ENCODE measurements around the gene ELF4. TPM values are rescaled to one million over a fixed set of nuclear protein-coding genes. Genes with fewer than 3 reads are reported as not detected.

The ELF4 gene
- total and polyA plus RNA-seq, 2 experiments from 2014 or later = 0.50 to 1.8 TPM

DNA sequence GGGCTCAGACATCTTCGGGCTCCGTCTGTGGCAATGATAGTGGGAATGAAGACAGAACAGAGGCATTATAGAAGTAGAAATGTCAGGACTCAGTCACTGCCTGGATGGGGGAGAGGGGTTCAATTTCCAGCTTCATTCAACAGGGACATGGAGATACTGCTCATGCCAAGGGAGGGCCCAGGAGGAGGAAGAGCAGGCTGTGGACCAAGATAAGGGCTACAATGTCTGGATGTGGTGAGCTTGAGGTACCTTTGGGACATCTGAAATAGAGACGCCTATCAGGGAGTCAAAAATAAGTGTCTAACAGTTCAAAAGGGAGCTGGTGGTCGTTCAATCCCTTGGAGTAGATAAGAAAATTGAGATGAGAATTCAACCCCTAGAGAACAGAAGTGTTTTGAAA lies 34.5 kb downstream of the ELF4 start (continued):
- TF ChIP-seq JUNB (IDR thresholded peaks at IDR 0.05; ENCODE audit: unreplicated experiment) (no peak), ETS1 (IDR thresholded peaks at IDR 0.05) (no peak), STAT1 (IDR thresholded peaks at IDR 0.05; ENCODE audit: unreplicated experiment) (no peak), POLR2AphosphoS5 (IDR thresholded peaks at IDR 0.05; ENCODE audit: low read depth) (no peak), CTCF (conservative IDR thresholded peaks at IDR 0.05; ENCODE audit: low read depth in 2 of 2) (no peak), EZH2phosphoT487 (IDR thresholded peaks at IDR 0.05; ENCODE audit: unreplicated experiment) (no peak), CREB1 (CRISPR knock-in tag; IDR thresholded peaks at IDR 0.05; ENCODE audit: low read depth) (no peak), ZNF331 (CRISPR knock-in tag; IDR thresholded peaks at IDR 0.05; ENCODE audit: low read depth) (no peak)

GRCh38 chrX:130072345-130072740 lies 38.0 kb downstream of the ELF4 start:
- ATAC-seq = no peak
- no peaks in the 10 kb centered on the region; the same call in 2 of the 3 replicates for H3K9me3 Mint-ChIP-seq
- Histone ChIP-seq H3K36me3 (ENCODE audit: insufficient read depth) (no peaks in the 10 kb centered on the region), H3K27me3 (ENCODE audit: insufficient read depth) (no peaks in the 10 kb centered on the region), H3F3A (replicated peaks; ENCODE audit: low read depth) (no peaks in the 10 kb centered on the region), H4K20me1 (replicated peaks; ENCODE audit: insufficient read depth) (no peaks in the 10 kb centered on the region), H3K79me2 (replicated peaks; ENCODE audit: insufficient read depth) (no peaks in the 10 kb centered on the region), H3K4me2 (no peak overlapping the region), H3K4me3 (no peak overlapping the region), H3K27ac (ENCODE audit: low read depth) (no peak overlapping the region), H2AFZ (no peak overlapping the region), H3K4me1 (ENCODE audit: insufficient read depth) (no peaks in the 10 kb centered on the region), H3K9me2 (ENCODE audit: insufficient read depth) (no peaks in the 10 kb centered on the region)
- no peak overlapping the region for H3K4me3 Mint-ChIP-seq
- H3K27ac Mint-ChIP-seq = no peak overlapping the region
- DNase-seq (ENCODE audit: low spot score) = no peak
- H3K27me3 Mint-ChIP-seq (ENCODE audit: insufficient read depth, low read depth, poor library complexity) = peaks cover 2% of the 10 kb centered on the region
- no peaks in the 10 kb centered on the region for H3K36me3 Mint-ChIP-seq (ENCODE audit: low read depth)
- TF ChIP-seq EZH2 (IDR thresholded peaks at IDR 0.05; ENCODE audit: low read depth, unreplicated experiment) (no peak), ZNF331 (CRISPR knock-in tag; IDR thresholded peaks at IDR 0.05; ENCODE audit: low read depth) (no peak)
- H3K4me1 Mint-ChIP-seq = no peaks in the 10 kb centered on the region

DNA sequence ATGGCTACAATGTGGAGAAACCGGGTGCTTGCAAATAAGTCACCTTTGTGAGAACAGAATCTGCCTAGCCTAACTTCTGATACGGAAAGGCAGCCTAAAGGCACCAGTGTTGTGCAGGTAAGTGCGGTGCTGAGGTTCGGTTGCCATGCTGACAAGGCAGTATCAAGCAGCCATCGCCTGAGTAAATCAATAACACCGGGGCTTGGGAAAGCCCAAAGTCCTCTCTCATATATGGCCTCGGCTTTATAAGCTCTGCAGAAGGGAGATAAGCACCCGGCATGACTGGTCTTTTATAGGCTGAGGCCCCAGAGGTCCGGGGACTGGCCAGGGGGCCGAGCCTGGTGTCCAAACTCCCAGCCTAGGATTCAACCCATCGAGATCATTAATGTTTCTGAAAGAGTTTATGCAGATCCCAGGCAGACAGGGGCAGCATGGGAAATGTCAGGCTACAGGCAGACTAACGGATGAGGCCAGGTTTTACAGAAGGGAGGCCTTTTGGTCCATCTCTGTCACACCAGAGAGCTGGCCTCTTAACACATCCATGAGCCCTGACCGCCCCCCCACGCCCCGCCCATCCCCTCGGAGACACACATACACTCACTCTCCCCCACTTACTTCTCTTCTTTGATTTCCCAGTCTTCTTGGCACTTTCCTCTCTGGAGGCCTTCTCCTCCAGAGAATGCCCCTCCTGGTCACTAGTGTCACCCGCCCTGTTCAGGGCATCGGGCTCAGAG lies 38.5 kb downstream of the ELF4 start:
- no peaks in the 10 kb centered on the region for H3K27me3 ChIP-seq (ENCODE audit: insufficient read depth)
- H3K4me1 ChIP-seq (ENCODE audit: insufficient read depth) = no peaks in the 10 kb centered on the region
- no peak overlapping the region for H3K4me3 Mint-ChIP-seq
- H3K79me2 ChIP-seq (replicated peaks; ENCODE audit: insufficient read depth) = no peaks in the 10 kb centered on the region
- no peaks in the 10 kb centered on the region for H3K4me1 Mint-ChIP-seq
- no peak overlapping the region for H2AFZ ChIP-seq
- no peaks in the 10 kb centered on the region for H4K20me1 ChIP-seq (replicated peaks; ENCODE audit: insufficient read depth)
- H3K9me2 ChIP-seq (ENCODE audit: insufficient read depth) = no peaks in the 10 kb centered on the region
- ATAC-seq (no peak), DNase-seq (ENCODE audit: low spot score) (no peak)
- no peaks in the 10 kb centered on the region; the same call in 2 of the 3 replicates for H3K9me3 Mint-ChIP-seq
- no peak overlapping the region for H3K4me2 ChIP-seq
- H3F3A ChIP-seq (replicated peaks; ENCODE audit: low read depth) = no peaks in the 10 kb centered on the region
- H3K4me3 ChIP-seq = no peak overlapping the region
- H3K36me3 Mint-ChIP-seq (ENCODE audit: low read depth) = no peaks in the 10 kb centered on the region
- H3K36me3 ChIP-seq (ENCODE audit: insufficient read depth) = no peaks in the 10 kb centered on the region
- TF ChIP-seq JUNB (IDR thresholded peaks at IDR 0.05; ENCODE audit: unreplicated experiment) = no peak
- no peak for TF ChIP-seq CTCF (conservative IDR thresholded peaks at IDR 0.05; ENCODE audit: low read depth in 2 of 2)
- TF ChIP-seq, protein P1, sequence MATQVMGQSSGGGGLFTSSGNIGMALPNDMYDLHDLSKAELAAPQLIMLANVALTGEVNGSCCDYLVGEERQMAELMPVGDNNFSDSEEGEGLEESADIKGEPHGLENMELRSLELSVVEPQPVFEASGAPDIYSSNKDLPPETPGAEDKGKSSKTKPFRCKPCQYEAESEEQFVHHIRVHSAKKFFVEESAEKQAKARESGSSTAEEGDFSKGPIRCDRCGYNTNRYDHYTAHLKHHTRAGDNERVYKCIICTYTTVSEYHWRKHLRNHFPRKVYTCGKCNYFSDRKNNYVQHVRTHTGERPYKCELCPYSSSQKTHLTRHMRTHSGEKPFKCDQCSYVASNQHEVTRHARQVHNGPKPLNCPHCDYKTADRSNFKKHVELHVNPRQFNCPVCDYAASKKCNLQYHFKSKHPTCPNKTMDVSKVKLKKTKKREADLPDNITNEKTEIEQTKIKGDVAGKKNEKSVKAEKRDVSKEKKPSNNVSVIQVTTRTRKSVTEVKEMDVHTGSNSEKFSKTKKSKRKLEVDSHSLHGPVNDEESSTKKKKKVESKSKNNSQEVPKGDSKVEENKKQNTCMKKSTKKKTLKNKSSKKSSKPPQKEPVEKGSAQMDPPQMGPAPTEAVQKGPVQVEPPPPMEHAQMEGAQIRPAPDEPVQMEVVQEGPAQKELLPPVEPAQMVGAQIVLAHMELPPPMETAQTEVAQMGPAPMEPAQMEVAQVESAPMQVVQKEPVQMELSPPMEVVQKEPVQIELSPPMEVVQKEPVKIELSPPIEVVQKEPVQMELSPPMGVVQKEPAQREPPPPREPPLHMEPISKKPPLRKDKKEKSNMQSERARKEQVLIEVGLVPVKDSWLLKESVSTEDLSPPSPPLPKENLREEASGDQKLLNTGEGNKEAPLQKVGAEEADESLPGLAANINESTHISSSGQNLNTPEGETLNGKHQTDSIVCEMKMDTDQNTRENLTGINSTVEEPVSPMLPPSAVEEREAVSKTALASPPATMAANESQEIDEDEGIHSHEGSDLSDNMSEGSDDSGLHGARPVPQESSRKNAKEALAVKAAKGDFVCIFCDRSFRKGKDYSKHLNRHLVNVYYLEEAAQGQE (IDR thresholded peaks at IDR 0.05; ENCODE audit: unreplicated experiment) = no peak
- no peak for TF ChIP-seq POLR2AphosphoS5 (IDR thresholded peaks at IDR 0.05; ENCODE audit: low read depth)
- no peak for TF ChIP-seq STAT1 (IDR thresholded peaks at IDR 0.05; ENCODE audit: unreplicated experiment)
- TF ChIP-seq ETS1 (IDR thresholded peaks at IDR 0.05) = no peak
- no peak overlapping the region for H3K27ac ChIP-seq (ENCODE audit: low read depth)
- peaks cover 2% of the 10 kb centered on the region for H3K27me3 Mint-ChIP-seq (ENCODE audit: insufficient read depth, low read depth, poor library complexity)
- H3K27ac Mint-ChIP-seq = no peak overlapping the region
